T-helper 1 cell treated with Interleukin-12 subunit alpha and Interleukin-12 subunit beta and Interleukin-4 antibody, amounts not matched to agents 30 μg/mL and 1 μg/mL, for 36 hours (primary cell): ENCODE data around the gene ARHGAP8.

ENCODE experiments used
- H3K27ac Mint-ChIP-seq: one replicate; pipeline ENCODE4 v1.8.0; 2021; ENCODE audit warnings: mild to moderate bottlenecking, mixed read lengths
- H3K27me3 Mint-ChIP-seq: one replicate; pipeline ENCODE4 v1.8.0; 2021; ENCODE audit warnings: low read depth, mixed read lengths
- H3K36me3 Mint-ChIP-seq: one replicate; pipeline ENCODE4 v1.8.0; 2021; ENCODE audit warnings: low read depth, mixed read lengths
- H3K4me1 Mint-ChIP-seq: one replicate; pipeline ENCODE4 v1.8.0; 2021; ENCODE audit warnings: low read depth, mixed read lengths
- H3K4me3 Mint-ChIP-seq: one replicate; pipeline ENCODE4 v1.8.0; 2021; ENCODE audit warnings: mild to moderate bottlenecking, moderate library complexity, mixed read lengths
- H3K9me3 Mint-ChIP-seq: one replicate; pipeline ENCODE4 v1.8.0; 2021; ENCODE audit warnings: mixed read lengths

The ARHGAP8 gene

GRCh38 chr22:44885806-44886360 is 133.5 kb downstream of the ARHGAP8 start:
- H3K4me1 Mint-ChIP-seq: no peaks in the 10 kb centered on the region

DNA sequence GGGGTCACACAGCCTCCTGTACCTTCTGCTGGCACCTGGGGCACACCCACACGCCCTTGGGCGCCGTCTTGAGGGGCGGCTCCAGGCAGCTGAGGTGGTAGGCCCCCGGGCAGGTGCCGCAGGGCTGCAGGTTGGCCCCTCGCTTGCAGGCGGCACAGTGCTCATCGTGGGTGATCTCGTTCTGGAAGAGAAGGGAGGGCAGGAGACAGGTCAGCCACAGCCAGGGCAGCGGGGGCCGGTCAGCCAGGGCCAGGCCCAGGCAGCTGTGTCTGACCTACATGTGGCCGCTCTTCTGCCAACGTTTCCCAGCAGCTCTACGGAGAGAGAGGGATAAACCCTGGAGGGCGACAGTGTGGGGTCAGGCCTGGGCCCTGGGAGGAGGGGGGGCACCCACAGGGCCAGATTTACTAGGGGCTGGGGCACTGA is 135.6 kb downstream of the ARHGAP8 start:
- Mint-ChIP-seq H3K36me3 (no peaks in the 10 kb centered on the region), H3K4me3 (no peak overlapping the region), H3K27ac (no peak overlapping the region), H3K27me3 (no peaks in the 10 kb centered on the region), H3K9me3 (no peaks in the 10 kb centered on the region), H3K4me1 (no peaks in the 10 kb centered on the region)

More at GRCh38 chr22:44885806-44886360, 133.5 kb downstream of the ARHGAP8 start:
- Mint-ChIP-seq H3K9me3 (no peaks in the 10 kb centered on the region), H3K4me3 (no peak overlapping the region), H3K27ac (no peak overlapping the region), H3K27me3 (no peaks in the 10 kb centered on the region), H3K36me3 (no peaks in the 10 kb centered on the region)

GRCh38 chr22:44888491-44889254 is 136.3 kb downstream of the ARHGAP8 start:
- no peak overlapping the region for H3K27ac Mint-ChIP-seq
- H3K27me3 Mint-ChIP-seq: no peaks in the 10 kb centered on the region
- H3K9me3 Mint-ChIP-seq: no peaks in the 10 kb centered on the region
- no peaks in the 10 kb centered on the region for H3K36me3 Mint-ChIP-seq
- no peak overlapping the region for H3K4me3 Mint-ChIP-seq
- H3K4me1 Mint-ChIP-seq: no peaks in the 10 kb centered on the region

DNA sequence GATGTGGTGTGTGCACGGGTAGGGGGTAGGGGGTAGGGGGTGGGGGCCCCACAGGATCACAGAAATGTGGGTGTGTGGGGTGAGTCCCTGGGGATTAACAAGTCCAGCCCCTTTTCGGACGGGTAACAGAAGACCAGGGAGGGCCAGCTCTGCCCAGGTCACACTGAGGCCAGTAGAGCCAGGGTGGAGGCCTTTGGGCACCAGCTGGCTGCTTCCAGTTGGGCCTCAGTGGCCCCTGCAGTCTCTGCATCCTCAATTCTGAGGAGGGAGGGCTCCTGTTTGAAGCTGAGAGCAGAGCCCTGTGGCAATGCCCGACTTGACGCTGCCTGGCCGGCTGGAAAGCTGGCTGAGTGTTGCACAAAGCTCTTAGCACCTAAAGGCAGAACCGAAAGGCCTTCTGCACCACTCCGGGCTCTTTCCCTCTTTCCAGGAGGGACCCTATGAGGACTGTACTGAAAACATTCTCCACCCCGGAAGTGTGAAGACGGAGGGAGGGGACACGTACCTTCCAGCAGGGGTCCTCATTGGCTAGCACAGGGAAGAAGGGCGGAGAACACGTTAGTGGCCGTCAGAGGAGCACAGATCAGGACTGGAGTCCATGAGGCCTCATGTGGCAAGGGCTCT is 137.0 kb downstream of the ARHGAP8 start:
- no peaks in the 10 kb centered on the region for H3K4me1 Mint-ChIP-seq
- H3K27ac Mint-ChIP-seq: no peak overlapping the region
- H3K36me3 Mint-ChIP-seq: no peaks in the 10 kb centered on the region
- H3K27me3 Mint-ChIP-seq: no peaks in the 10 kb centered on the region
- no peak overlapping the region for H3K4me3 Mint-ChIP-seq
- no peaks in the 10 kb centered on the region for H3K9me3 Mint-ChIP-seq

GRCh38 chr22:44890416-44891292 is 138.3 kb downstream of the ARHGAP8 start:
- Mint-ChIP-seq H3K27me3 (no peaks in the 10 kb centered on the region), H3K9me3 (no peaks in the 10 kb centered on the region), H3K36me3 (no peaks in the 10 kb centered on the region), H3K27ac (no peak overlapping the region), H3K4me3 (no peak overlapping the region), H3K4me1 (no peaks in the 10 kb centered on the region)

DNA sequence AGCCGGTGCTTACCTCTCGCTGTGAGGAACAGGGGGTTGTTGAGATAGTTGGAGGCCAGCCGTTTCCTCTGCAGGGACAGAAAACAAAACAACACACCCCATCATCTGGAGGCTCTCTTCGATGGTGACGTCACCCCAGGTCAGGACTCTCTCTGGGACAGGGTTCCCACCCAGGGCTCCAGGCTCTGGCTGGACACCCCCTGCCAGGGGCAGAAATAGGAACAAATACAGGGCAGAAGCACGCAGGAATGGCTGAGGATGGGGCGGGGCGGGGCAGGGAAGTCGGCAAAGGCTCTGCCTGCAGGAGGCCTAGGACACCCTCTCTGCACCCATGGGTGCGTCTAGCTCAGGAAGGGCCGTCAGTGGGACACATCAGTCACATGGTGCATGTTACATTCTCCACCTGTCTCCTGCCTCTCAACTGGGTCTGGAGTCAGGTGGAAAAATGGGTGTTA is 138.9 kb downstream of the ARHGAP8 start:
- Mint-ChIP-seq H3K4me3 (no peak overlapping the region), H3K9me3 (no peaks in the 10 kb centered on the region), H3K27me3 (no peaks in the 10 kb centered on the region), H3K36me3 (no peaks in the 10 kb centered on the region), H3K27ac (no peak overlapping the region), H3K4me1 (no peaks in the 10 kb centered on the region)

- no peaks in the 10 kb centered on the region for H3K4me1 Mint-ChIP-seq
- H3K36me3 Mint-ChIP-seq: no peaks in the 10 kb centered on the region
Measured at GRCh38 chr22:44891791-44892190, 139.4 kb downstream of the ARHGAP8 start.

GRCh38 chr22:44892243-44892642 is 139.9 kb downstream of the ARHGAP8 start:
- Mint-ChIP-seq H3K9me3 (no peaks in the 10 kb centered on the region), H3K4me1 (no peaks in the 10 kb centered on the region), H3K27me3 (no peaks in the 10 kb centered on the region), H3K36me3 (no peaks in the 10 kb centered on the region), H3K4me3 (no peak overlapping the region), H3K27ac (no peak overlapping the region)

More at GRCh38 chr22:44891791-44892190, 139.4 kb downstream of the ARHGAP8 start:
- H3K27me3 Mint-ChIP-seq: no peaks in the 10 kb centered on the region
- H3K27ac Mint-ChIP-seq: no peak overlapping the region
- H3K4me3 Mint-ChIP-seq: no peak overlapping the region
- no peaks in the 10 kb centered on the region for H3K9me3 Mint-ChIP-seq

DNA sequence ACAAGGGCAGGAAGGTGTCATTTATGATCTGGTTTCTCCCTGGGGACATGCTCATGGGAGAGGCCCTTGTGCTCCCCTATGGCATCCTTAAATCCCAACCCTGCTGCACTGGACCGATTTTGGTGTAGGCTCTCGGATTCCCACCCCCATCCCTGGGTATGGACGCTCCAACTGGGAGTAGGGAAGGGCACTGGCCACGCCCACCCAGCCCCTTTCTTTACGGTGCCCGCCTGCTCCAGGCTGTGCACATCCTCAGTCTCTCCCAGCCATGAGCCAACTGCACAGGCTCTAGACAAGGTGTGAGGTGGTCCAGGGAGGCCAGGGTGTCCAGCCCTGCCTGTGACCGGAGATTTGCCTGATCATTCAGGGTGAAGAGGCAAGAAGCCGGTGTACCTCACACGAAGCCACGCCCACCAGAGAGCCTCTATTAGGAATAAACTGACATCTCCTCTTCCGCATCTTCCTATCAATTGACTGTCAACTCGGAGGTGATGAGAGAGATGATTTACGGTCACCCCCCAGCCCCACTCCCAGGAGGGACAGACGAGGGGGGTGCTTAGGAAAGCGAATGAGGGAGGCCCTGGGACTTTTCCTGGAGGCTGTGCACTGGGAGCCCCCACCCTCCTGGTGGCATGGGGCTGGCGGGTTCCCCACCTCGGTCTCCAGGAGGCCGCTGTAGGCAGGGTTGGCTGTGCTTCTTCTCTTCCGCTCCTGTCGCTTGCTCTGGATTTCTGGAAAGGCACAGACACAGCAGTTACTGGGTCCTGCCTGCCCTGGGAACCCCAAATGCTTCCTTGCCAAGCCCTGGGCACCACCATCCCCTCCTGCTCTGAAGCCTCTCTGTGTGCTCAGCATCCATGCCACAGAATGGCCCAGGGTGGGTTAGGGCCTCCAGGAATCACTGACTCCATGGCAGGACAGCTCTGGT is 140.7 kb downstream of the ARHGAP8 start:
- H3K27ac Mint-ChIP-seq: no peak overlapping the region
- no peaks in the 10 kb centered on the region for H3K36me3 Mint-ChIP-seq
- no peaks in the 10 kb centered on the region for H3K4me1 Mint-ChIP-seq
- H3K9me3 Mint-ChIP-seq: no peaks in the 10 kb centered on the region
- H3K4me3 Mint-ChIP-seq: no peak overlapping the region
- no peaks in the 10 kb centered on the region for H3K27me3 Mint-ChIP-seq

GRCh38 chr22:44893731-44894080 is 141.3 kb downstream of the ARHGAP8 start:
- Mint-ChIP-seq H3K4me3 (no peak overlapping the region), H3K36me3 (no peaks in the 10 kb centered on the region), H3K9me3 (no peaks in the 10 kb centered on the region), H3K27me3 (no peaks in the 10 kb centered on the region), H3K27ac (no peak overlapping the region), H3K4me1 (no peaks in the 10 kb centered on the region)

DNA sequence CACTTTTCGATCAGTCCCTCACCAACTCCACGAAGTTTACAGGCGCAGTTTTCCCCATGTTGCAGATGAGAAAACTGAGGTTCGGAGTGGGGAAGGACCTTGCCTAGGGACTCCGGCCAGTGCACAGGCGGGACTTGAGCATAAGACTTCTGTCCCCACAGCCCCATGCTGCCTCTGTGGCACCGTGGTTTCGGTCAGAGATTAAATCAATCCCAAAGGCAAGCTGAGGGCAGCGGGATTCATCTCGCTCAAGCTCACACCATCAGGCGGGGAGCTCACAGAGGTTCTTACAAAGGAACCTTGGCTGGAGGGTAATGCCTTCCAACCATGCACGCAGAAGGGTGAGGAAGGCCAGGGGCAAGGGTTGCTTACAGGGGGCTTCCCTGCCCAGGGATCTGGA is 141.9 kb downstream of the ARHGAP8 start:
- no peaks in the 10 kb centered on the region for H3K4me1 Mint-ChIP-seq
- no peak overlapping the region for H3K27ac Mint-ChIP-seq
- H3K36me3 Mint-ChIP-seq: no peaks in the 10 kb centered on the region
- no peaks in the 10 kb centered on the region for H3K9me3 Mint-ChIP-seq
- no peaks in the 10 kb centered on the region for H3K27me3 Mint-ChIP-seq
- no peak overlapping the region for H3K4me3 Mint-ChIP-seq

DNA sequence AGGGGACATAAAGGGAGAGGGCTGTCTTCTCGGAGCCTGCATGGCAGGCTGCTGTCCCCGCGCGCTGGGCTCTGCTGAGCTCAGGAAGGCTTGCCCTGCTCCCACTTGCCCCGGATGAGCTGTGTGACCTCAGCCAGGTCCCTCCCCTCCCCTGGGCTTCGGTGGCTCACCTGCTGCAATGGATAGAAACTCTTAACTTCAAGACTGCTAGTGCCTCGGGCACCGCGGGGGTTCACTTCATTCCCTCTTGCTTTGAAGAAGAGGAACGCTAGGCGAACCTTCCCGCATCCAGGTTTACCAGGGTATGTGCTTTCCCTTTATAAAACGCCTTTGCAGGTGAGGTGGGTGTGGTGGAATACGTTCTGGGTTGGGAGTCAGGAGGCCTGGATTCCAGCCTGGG is 142.4 kb downstream of the ARHGAP8 start:
- H3K4me1 Mint-ChIP-seq: no peaks in the 10 kb centered on the region
- H3K9me3 Mint-ChIP-seq: peaks cover 4% of the 10 kb centered on the region
- H3K36me3 Mint-ChIP-seq: no peaks in the 10 kb centered on the region

DNA sequence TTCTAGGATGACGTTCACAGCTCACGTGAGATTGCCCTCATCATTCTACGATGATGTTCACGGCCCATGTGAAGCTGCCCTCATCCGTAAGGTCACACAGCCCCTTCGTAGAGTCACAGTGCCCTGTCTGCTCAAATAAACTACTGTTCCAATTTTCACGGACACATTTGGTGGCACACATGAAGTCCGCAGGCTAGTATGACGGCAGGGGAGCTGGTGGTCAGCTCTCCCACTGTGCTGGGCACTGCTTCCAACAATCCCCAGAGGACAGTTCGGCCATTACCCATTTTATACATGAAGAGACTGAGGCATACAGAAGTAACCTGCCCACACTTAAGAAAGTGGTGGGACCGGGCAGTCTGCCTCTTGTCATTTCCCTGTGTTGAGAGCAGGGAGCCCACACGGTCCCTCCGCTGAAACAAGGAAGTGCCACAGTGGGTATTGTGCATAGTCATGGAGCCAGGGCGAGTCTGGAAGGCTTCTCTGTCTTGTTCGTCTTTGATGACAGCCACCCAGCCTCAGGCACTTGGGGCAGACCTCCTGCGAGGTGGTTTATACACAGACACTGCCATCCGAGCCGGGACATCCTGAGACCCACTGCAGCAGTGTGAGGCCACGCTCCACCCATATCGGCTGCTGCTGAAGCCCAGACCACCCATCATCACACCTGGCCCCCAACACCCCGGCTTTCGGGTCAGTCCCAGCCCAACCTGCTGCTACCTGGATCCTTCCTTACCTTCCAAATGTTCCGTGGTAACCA is 143.1 kb downstream of the ARHGAP8 start:
- Mint-ChIP-seq H3K27me3 (no peaks in the 10 kb centered on the region), H3K27ac (no peak overlapping the region), H3K4me1 (no peaks in the 10 kb centered on the region), H3K4me3 (no peak overlapping the region), H3K9me3 (peaks cover 7% of the 10 kb centered on the region), H3K36me3 (no peaks in the 10 kb centered on the region)

More for the DNA sequence above, 142.4 kb downstream of the ARHGAP8 start:
- Mint-ChIP-seq H3K27ac (no peak overlapping the region), H3K27me3 (no peaks in the 10 kb centered on the region), H3K4me3 (no peak overlapping the region)
